Measurements from ENCODE around the gene ERC1. TPM values are rescaled to one million over a fixed set of nuclear protein-coding genes. Genes with fewer than 3 reads are reported as not detected.

The ERC1 gene
- total and polyA plus RNA-seq, 2 donors (not counting 3 experiments of a cell fraction or from before 2014, with no cell fraction given): 11.7 to 66.1 TPM

- H4K20me1 ChIP-seq (replicated peaks; ENCODE audit: control insufficient read depth, extremely low read depth, insufficient read depth, low read length): no peaks in the 10 kb centered on the region
- TF ChIP-seq GATA2 (IDR thresholded peaks at IDR 0.05; ENCODE audit: insufficient read depth, insufficient read length, low read depth, low read length) (no peak), MYC (IDR thresholded peaks at IDR 0.05; ENCODE audit: low read depth, low read length) (no peak), CTCF (IDR thresholded peaks at IDR 0.05; ENCODE audit: extremely low read depth in 1 of 2, insufficient read depth in 1 of 2, low read depth in 1 of 2, low read length in 2 of 2) (no peak), FOS (IDR thresholded peaks at IDR 0.05; ENCODE audit: borderline replicate concordance, insufficient read depth, low read length) (no peak), MAX (IDR thresholded peaks at IDR 0.05; ENCODE audit: insufficient read depth, insufficient read length) (no peak), POLR2A (IDR thresholded peaks at IDR 0.05; ENCODE audit: low read depth, low read length) (no peak), POLR2AphosphoS5 (IDR thresholded peaks at IDR 0.05; ENCODE audit: insufficient read depth, low read depth, low read length) (no peak), JUN (IDR thresholded peaks at IDR 0.05; ENCODE audit: borderline replicate concordance, insufficient read depth, insufficient read length, low read depth) (no peak), EZH2 (IDR thresholded peaks at IDR 0.05; ENCODE audit: borderline replicate concordance, low read depth, low read length, severe bottlenecking) (no peak)
- DNase-seq (ENCODE audit: low read depth, low spot score): no peak
- no peaks in the 10 kb centered on the region for H3K4me1 ChIP-seq (ENCODE audit: control insufficient read depth, extremely low read depth, insufficient read depth, low read length)
- no peaks in the 10 kb centered on the region for H3K36me3 ChIP-seq (ENCODE audit: control insufficient read depth in 2 of 2, extremely low read depth in 1 of 2, insufficient read depth in 2 of 2, low read length in 2 of 2)
- no peaks in the 10 kb centered on the region for H3K79me2 ChIP-seq (ENCODE audit: control insufficient read depth, insufficient read depth, low read length)
- H3K4me2 ChIP-seq (ENCODE audit: insufficient read depth, low read length): no peak overlapping the region
- dilution Hi-C loops (cut with MboI; ENCODE audit: extremely low pct_ligation_motif_present, low sequenced_read_pairs): no loop called here
- ChIA-PET POLR2A (no interaction called here), CTCF (interaction anchor here (0.9 to 1.9 kb wide), 2 partner anchors 14 to 15 kb away, joined by 3 to 6 read pairs; no protein-coding TSS in a partner anchor)
- H3K9ac ChIP-seq (replicated peaks; ENCODE audit: extremely low read depth, insufficient read depth, low read length): no peak overlapping the region
- no peaks in the 10 kb centered on the region for H3K27me3 ChIP-seq (ENCODE audit: control insufficient read depth in 2 of 2, insufficient read depth in 2 of 2, low read length in 2 of 2)
- no peaks in the 10 kb centered on the region for H3K9me3 ChIP-seq (replicated peaks; ENCODE audit: control insufficient read depth, insufficient read depth, low read length)
- no peak overlapping the region for H3K27ac ChIP-seq (ENCODE audit: insufficient read depth, low read depth, low read length)
- H3K9me1 ChIP-seq (replicated peaks; ENCODE audit: control insufficient read depth, extremely low read depth, insufficient read depth, low read length): no peaks in the 10 kb centered on the region
- BruUV-seq (replicated peaks): no TSS peak
- intact Hi-C loops (cut with micrococcal nuclease): no loop called here
- H2AFZ ChIP-seq (ENCODE audit: low read depth, low read length): no peak overlapping the region
- no peak overlapping the region for H3K4me3 ChIP-seq (replicated peaks in 1 of 3; ENCODE audit: insufficient read depth in 1 of 3, low read depth in 1 of 3, low read length in 3 of 3)
- FAIRE-seq: no peak
These were observed 276.2 kb downstream of the ERC1 start for GRCh38 chr12:1267243-1267642.
